GM19099 (cell line): Measurements from ENCODE around the gene PHC2.
A peak's percentile ranks its signal among the peaks of the same experiment; 100 is the strongest.

Experiments
- POLR2A ChIP-seq: IDR thresholded peaks from 3 replicates; pipeline ENCODE4 v1.6.1; 2011; ENCODE audit warnings: low read depth; ENCODE audit not compliant: insufficient read length; ENCODE audit errors: extremely low read depth

PHC2 gene

DNA sequence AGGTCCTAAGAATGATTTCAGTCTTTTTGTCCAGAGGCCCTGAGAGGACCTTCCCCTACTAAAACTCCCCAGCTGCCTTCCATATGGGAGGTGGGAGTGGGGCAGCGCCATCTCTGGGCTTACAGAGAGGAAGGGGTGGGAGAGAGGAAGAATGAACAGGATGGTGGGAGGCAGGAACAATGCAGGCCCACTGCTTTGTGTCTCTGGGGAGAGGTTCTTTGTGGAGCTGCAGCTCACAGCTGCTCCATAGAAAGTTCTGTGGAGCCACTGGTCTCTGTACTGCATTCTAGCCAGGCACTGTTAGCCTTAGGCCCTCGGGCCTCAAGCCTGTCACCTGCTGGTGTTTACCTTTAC, 66.4 kb downstream of the PHC2 start:
- no peak for TF ChIP-seq POLR2A

DNA sequence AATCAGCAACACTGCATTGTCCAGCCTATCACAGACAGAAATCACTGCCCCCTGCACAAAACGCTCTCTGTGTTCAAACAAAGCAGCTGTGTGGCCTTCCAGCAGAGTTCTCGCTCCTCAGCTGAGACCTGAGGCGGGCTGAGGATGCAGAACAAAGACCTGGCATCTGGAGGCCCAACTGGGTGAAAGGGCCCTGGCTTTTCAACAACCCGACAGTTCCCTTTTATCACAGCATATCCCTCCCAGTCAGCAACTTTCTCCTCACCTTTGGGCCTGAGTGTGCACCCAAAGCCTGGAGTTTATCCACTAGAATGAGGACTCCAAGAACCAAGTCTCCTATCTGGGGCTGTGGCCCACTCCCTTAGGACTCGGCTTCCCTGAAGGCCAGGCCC, 67.4 kb downstream of the PHC2 start:
- TF ChIP-seq POLR2A = no peak

DNA sequence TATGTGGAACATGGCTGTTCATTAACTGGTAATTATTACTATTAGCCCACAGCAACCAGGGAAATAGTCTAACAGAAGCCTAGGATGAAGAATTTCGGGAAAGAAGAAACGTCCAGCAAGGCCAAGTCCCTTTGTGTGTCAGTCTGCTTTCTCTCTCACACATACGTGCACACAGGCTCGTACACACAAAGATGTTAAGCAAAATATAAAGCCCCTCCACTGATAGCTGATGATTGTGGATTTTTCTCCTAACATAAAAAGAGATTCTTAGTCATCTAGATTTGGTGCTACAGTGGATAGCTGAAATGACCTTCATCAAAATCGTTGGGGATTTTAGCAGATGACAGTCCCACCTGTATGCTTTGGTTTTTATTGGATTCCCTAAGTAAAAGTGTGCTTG, 67.9 kb downstream of the PHC2 start:
- no peak for TF ChIP-seq POLR2A

DNA sequence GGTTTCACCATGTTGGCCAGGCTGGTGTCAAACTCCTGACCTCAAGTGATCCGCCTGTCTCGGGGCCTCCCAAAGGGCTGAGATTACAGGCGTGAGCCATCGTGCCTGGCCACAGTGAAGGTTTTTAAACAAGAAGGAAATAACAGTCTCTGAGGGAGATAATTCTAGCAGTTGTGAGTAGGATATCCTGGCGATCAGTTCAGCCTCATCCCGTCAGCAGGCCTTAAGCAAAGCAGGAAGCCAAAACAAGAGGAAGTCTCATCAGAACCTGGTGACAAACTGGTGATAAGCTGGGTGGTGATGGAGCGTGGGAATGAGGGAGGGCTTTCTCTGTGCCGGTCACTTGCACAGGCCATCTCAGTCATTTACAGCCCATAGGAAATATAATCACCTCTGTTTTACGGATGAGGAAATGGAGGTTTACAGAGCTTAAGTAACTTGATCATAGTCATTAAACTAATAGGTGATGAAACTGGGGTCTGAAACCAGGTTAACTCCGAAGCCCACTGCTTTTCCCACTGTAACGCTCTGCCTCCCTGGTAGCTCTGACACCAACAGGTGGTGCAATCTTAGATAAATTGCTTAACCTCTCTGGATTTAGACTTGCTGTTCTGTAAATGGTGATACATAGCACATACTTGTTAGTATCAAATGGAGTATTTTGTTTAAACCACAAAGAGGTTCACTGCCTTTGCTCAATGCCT, 69.2 kb downstream of the PHC2 start:
- TF ChIP-seq POLR2A = no peak

DNA sequence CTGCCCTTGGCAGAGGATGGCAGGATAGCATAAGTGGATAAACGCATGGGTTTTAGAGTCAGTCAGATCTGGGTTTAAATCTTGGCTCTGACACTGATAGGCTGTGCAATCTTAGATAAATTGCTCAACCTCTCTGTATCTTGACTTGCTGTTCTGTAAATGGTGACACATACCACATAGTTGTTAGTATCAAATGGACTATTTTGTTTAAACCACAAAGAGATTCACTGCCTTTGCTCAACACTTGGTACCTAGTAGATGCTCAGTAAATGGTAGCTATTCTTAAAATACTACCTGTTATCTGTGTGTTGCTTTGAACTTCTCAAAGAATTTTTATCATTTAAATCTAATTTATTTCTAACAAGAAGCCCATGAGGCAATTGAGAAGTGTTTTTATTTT, 70.5 kb downstream of the PHC2 start:
- no peak for TF ChIP-seq POLR2A

DNA sequence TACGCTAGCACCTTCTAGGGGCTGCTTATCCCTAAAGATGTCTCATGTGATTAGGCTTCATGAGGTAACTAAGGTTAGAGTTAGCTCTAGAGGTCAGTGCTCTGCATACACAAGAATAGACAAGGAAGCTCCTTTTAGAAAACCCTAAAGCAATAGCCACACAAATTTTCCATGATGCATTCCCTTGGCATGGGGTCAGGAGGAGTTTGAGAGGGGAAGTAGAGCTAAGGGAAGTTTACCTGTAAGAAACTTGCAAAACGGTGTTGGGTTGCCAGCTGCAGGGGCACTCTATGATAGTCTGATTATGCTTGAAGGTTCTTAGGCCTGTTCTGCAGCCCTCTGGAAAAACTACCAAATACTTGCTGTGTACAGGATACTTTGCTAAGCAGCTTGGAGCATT, 71.0 kb downstream of the PHC2 start:
- TF ChIP-seq POLR2A = no peak

DNA sequence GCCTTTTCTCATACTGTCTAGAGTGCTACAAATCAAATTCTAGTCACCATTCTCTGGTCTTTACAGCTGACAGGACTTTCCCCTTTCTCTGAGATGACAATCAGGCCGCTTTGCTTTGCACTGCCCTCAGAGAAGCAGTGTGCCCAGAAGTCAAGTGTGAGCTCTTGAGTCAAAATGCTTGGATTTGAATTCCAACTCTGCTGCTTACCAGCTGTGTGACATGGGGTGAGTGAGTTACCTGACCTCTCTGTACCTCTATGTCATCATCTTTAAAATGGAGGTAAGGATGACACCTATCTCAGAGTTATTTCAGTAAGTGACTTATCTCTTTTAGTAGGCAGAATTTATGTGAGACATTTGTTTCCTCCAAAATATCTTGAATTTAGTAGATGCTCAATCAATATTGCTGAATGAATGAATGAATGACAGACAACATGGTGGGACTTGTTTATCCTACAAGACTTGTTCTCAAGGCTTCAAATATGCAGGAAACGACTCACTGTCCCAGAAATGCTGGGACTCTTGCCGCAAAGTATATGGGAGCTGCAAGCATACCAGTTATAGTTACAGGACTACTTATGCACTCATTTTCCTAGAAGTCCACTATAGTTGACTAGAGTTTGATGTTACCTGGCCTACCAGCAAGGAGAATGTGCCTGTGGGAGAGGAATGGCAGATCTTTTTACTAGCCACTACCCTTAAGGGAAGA, 71.9 kb downstream of the PHC2 start:
- TF ChIP-seq POLR2A = no peak

DNA sequence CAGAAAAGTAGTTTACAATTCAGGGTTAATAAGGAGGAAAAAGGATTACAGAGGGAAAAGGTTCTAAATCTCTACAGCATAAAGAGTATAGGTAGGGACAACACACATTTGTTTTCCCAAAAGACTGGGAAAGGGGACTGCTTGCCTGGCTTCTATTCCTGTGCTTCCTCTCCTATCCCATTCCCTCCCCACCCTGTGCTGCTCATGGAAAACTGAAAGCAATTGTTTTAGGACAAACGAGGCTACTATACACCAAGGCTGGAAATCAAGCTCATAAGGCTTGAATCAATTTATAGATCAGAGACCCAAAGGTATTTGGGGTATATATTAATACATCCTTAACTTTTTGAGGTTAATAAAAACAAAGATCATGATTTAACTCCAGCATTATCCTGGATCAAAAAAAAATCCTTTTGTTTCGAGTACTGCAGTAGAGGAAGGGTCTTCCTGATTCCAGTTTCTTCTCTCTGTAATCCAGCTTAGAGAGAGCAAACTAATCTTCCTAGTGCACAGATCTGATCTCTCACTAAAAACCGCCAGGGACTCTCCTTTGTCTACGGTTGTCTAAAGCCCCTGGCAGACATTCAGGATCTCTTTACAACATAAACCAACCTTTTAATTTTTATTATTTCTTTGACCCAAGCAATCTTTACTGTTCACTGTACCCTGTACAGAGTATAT, 72.6 kb downstream of the PHC2 start:
- TF ChIP-seq POLR2A = no peak

DNA sequence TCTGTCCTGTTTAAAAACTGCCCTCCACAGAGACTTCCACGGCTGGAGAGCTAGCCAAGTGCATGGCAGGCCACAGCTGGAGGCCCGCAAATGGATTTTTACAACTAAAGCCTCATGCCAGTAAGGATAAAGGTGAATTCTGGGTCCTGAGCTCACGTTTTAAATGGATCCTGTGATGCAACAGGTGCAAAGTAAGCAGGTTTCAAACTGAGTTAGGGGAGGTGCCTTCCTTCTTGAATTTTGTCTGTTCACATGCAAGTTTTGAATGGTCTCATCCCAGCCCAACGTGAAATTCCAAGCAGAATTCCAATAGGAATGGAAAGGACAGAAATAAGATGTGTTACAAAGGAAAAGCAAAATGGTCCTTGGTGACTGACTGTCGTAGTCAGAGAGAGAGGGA, 73.8 kb downstream of the PHC2 start:
- no peak for TF ChIP-seq POLR2A

DNA sequence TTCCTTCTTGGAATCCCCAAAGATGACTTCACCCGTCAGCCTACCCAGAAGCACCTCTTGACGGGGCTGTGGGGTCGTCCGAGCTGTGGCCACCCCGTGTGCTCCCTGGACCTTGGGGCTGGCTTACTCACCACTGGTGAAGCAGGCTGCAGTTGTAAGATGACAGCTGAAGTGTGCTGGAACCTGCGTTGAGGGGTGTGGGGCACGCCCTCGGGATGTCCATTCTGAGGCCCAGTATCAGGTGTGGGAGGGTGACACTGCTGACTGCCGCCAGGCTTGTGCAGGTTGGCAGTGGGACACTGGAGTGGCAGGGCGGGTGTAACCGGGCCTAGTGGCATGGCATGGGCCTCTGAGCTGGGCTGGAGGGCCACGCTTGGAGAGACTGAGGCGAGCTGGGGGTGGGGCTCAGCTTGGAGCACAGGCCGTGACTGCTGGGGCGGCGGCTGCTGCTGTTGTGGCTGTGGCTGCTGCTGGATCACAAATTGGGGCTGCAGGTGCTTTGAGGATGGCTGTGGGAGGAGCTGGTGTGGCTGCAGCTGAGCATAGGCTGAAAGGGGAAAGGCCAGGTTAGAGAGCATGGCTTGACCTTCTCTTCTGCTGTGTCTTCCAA, 76.1 kb downstream of the PHC2 start:
- no peak for TF ChIP-seq POLR2A

DNA sequence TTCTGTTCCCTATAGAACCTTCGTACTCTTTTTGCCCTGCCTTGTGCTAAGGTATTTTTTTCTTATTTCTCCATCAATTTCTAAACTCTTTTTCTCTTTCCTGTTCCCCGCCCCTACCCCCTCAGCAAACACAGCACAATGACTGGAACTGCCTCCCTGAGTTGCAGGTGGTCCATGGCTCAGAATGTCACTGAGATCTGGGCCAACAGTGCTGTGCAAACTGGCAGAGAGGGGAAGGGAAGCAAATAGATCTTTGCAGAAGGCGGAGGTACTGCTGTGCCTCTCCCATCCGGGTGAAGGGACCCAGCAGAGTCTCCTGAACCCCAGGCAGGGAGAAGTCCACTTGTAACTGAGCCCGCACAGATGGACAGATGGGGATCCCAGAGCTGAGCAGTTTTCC, 77.4 kb downstream of the PHC2 start:
- no peak for TF ChIP-seq POLR2A

DNA sequence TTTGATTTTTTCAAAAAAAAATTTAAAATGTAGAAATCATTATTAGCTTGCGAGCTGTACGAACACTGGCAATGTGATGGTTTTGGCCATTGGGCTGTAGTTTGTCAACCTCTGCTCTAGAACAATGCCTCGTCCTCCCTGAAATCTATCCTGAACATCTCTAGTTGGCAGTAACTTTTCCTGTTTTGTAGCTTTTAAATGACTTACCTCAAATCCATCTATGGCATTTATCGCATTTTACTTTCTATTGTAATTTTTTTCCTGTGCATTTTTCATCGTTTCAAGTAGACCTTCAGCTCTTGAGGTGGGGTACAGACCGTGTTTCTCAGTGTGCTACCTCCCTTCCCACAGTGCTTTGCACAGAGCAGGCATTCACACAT, 79.6 kb downstream of the PHC2 start:
- TF ChIP-seq POLR2A = no peak

DNA sequence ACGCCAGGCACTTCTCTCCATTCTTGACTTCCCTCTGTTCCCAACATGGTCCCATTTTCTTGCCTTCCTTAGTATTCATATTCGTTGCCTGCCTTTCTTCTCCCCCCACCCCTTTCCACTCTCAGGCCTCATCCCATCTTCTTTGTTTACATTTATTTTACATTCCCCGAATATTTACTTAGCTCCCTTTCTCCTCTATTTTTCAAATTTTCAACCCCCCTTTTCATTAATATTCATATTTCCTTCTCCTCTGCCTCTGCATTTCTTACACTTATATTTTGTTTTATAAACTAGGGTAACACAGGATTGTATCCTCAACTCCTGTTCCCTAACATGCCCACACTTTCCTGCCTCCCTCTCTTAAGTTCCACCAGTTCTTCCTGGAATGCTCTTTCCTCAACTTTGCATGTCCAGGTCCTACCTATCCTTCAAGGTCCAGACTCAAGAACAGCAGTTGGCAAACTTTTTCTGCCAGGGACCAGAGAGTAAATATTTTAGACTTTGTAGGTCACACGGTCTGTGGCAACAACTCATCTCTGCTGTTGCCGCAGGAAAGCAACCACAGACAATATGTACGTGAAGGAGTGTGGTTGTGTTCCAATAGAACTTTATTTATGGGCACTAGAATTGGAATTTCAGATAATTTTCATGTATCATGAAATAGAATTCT, 80.1 kb downstream of the PHC2 start:
- no peak for TF ChIP-seq POLR2A

DNA sequence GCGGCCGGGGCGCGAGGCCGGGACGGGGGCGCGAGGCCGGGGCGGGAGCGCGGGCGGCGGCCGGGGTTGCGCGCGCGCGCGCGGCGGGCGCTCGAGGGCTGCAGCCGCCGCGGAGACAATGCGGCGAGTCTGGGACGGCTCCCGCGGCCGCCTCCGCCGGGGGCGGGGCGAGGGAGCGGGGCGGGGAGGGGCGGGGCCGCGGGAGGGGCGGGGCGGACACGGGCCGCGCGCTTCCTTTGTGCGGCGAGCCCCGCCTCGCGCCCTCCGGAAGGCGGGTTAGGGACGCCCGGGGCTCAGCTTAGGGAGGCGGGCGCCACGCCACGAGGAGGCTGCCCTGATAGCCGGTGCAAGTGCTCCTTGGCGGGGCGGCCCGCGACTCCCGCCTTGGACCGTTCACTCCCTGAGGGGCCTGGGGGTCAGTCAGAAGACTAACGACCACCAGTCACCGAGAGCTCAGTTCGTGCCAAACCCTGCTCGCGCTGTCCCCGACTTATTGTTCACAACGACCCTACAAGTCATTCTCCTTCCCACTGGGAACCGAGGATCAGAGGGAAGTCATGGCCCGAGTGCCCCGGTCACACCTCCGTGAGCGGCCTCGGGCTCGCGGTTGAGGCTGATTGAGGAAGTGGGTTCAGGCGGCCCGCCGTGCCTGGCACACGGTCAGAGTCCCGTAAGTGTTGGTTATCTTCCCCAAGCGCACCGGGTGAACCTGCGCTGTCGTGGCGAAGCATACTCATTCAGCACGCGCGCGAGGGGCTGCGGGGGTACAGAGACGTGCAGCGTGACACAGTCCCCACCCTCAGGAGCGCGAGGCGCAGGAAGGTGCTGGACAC, 80.9 kb downstream of the PHC2 start:
- peak; percentile 91 for TF ChIP-seq POLR2A
